ENCODE data around the gene FOXL2. TPM values are rescaled to one million over a fixed set of nuclear protein-coding genes. Genes with fewer than 3 reads are reported as not detected.

The FOXL2 gene
- not detected in 2 replicates for total RNA-seq

GRCh38 chr3:138946663-138947494, at the start of gene FOXL2, which contains the start of gene FOXL2NB:
Gene FOXL2, minus strand, starts transcription at chr3:138947137. Its CDS starts 415 bp downstream, at chr3:138946722.
Gene FOXL2NB, plus strand, starts transcription at chr3:138947217. Its CDS starts 148 bp downstream, at chr3:138947365.

Other genes with a start within 250 kb of the FOXL2 start
- 6.7 and 6.8 TPM in 2 replicates for gene PIK3CB, start 112.2 kb downstream of the FOXL2 start, total RNA-seq
- gene FOXL2NB, start 80 bp upstream of the FOXL2 start, total RNA-seq = not detected in 2 replicates
- not detected in 2 replicates for gene PRR23A, start 59.1 kb upstream of the FOXL2 start, total RNA-seq
- not detected in 2 replicates for gene PRR23B, start 73.8 kb upstream of the FOXL2 start, total RNA-seq
- not detected in 2 replicates for gene PRR23C, start 97.8 kb upstream of the FOXL2 start, total RNA-seq

Measured in cardiac ventricle fibroblast (primary cell).